Measurements from ENCODE around the gene TBCK.

TBCK gene

DNA sequence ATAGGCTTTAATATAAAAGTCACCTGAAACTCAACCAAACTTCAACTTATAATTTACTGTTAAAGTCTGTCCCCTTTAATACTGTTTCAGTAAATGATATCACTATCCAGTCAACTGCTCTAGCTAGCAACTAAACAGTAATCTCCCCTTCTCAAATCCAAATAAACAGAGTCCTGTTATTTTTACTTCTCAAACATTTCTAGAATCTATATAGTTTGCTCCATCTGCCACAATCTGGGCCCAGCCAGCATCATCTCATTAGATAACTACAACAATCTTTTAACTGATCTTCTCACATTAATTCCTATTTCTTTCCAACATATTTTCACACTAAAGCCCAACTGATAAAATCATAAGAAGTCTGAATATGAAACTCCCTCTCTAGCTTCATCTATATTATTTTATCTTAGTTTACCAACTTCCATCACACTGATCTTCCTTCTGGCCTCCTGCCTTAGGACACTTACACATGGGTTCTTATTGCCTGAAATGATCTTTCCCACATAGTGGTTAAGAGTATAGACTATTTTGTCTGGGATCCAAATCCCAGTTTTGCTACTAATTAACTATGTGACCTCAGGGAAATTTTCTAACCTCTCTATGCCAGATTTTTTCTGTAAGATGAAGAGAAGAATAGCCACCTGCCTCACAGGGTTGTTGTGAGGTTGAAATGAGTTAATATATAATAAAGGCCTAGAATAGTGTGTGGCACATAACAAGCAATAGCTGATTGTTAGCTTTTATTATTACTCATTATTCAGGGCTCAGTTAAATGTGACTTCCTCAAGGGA, 18.6 kb downstream of the TBCK start:
- no peak overlapping the region for H3K4me3 ChIP-seq (ENCODE audit: low read depth, low read length)
- no peak for DNase-seq (ENCODE audit: low read depth)

GRCh38 chr4:106294062-106294461, 21.9 kb downstream of the TBCK start:
- H3K4me3 ChIP-seq (ENCODE audit: low read depth, low read length): no peak overlapping the region
- no peak for DNase-seq (ENCODE audit: low read depth)

DNA sequence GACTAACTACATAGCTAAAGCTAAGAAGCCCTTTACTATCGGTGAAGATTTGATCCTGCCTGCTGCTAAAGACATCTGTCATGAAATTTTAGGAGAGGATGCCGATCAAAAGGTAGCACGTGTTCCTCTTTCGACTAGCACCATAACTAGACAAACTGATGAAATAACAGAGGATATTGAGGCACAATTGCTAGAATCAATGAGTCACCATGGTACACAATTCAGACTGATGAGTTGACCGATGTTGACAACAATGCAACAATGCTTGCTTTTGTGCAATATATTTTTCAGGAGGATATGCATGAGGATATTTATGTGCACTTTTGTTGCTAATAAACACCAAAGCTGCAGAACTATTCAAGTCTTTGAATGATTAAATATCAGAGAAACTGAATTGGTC, 24.3 kb downstream of the TBCK start:
- no peak for DNase-seq (ENCODE audit: low read depth)
- H3K4me3 ChIP-seq (ENCODE audit: low read depth, low read length): no peak overlapping the region

- no peak overlapping the region for H3K4me3 ChIP-seq (ENCODE audit: low read depth, low read length)
- DNase-seq (ENCODE audit: low read depth): no peak
Measured at GRCh38 chr4:106289737-106290136, 26.3 kb downstream of the TBCK start.

GRCh38 chr4:106287353-106287969, 28.5 kb downstream of the TBCK start:
- DNase-seq (ENCODE audit: low read depth): peak; percentile 88
- H3K4me3 ChIP-seq (ENCODE audit: low read depth, low read length): no peak overlapping the region

DNA sequence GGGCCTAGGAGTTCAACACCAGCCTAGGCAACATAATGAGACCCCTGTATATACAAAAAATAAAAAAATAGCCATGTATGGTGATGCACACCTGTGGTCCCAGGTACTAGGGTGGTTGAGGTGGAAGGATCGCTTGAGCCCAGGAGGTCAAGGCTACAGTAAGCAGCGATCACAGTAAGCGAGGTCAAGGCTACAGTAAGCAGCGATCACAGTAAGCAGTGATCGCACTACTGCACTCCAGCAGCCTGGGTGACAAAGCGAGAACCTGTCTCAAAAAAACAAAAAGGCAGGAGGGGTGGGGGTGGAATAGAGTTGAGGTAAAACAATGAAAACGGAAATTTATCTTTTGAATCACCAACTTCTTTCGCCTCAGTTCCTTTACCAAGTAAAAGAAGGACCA, 29.4 kb downstream of the TBCK start:
- H3K4me3 ChIP-seq (ENCODE audit: low read depth, low read length): no peak overlapping the region
- no peak for DNase-seq (ENCODE audit: low read depth)

DNA sequence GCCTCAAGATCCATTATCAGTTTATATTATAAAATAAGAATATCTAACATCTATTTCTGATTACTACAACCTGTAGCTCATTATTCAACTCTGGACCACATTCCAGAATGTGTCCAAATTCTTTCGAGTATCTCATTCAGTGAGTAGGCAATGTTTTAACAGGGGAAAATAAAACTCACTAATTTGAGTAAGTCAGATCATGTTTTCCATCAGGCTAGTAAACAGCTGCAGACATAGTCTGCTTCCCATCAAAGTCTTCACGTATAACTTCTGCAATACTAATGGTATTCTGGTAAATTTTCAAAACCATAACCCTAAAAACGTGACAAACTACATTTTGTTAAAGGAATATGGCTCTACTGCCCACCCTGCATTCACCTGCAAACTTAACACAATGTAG, 31.8 kb downstream of the TBCK start:
- no peak for DNase-seq (ENCODE audit: low read depth)

GRCh38 chr4:106277140-106277675, 38.8 kb downstream of the TBCK start:
- no peak for DNase-seq (ENCODE audit: low read depth)
- H3K4me3 ChIP-seq (ENCODE audit: low read depth, low read length): no peak overlapping the region

More for the DNA sequence above, 31.8 kb downstream of the TBCK start:
- no peak overlapping the region for H3K4me3 ChIP-seq (ENCODE audit: low read depth, low read length)

GRCh38 chr4:106273831-106274230, 42.2 kb downstream of the TBCK start:
- no peak for DNase-seq (ENCODE audit: low read depth)
- no peak overlapping the region for H3K4me3 ChIP-seq (ENCODE audit: low read depth, low read length)

GRCh38 chr4:106270736-106271135, 45.3 kb downstream of the TBCK start:
- no peak overlapping the region for H3K4me3 ChIP-seq (ENCODE audit: low read depth, low read length)

GRCh38 chr4:106269711-106270110, 46.3 kb downstream of the TBCK start:
- H3K4me3 ChIP-seq (ENCODE audit: low read depth, low read length): no peak overlapping the region
- no peak for DNase-seq (ENCODE audit: low read depth)

More at GRCh38 chr4:106270736-106271135, 45.3 kb downstream of the TBCK start:
- DNase-seq (ENCODE audit: low read depth): no peak

- H3K4me3 ChIP-seq (ENCODE audit: low read depth, low read length): no peak overlapping the region
- no peak for DNase-seq (ENCODE audit: low read depth)
Measured at GRCh38 chr4:106268786-106269185, 47.2 kb downstream of the TBCK start.

DNA sequence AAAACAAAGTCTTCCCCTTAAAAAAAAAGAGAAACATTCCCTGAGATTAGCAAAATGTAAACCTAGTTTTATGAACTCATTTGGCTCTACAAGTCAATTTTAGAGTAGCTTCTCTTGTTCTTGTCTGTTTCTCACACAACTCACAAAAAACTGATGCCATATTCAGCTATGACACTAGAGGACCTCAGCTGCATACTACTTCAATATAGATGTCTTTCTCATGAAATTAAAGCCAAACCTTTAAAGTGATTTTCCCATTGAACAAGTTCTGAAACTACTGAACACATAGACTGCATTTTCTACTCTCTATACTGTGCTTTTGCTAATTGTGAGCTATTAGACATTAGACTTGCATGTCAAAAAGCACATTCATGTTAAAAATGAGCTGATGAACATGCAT, 49.8 kb downstream of the TBCK start:
- DNase-seq (ENCODE audit: low read depth): no peak
- H3K4me3 ChIP-seq (ENCODE audit: low read depth, low read length): no peak overlapping the region

DNA sequence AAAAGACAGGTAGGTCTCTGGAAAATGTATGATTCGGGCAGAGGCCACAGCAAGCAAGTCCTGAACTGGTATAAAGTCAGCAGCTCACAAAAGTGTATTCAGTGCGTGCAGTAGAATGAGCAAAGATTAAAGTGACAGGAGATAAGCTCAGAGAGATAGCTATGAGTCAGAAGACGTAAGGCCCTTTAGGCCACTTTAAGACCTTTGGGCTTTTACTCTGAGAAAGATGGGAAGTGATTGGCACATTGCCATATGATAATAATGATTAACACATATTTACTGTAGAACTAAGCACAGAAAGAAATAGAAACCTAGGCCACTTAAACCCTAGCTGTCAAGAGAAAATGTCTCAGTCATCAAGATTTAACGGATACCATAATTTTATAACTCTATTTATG, 51.7 kb downstream of the TBCK start:
- no peak overlapping the region for H3K4me3 ChIP-seq (ENCODE audit: low read depth, low read length)
- DNase-seq (ENCODE audit: low read depth): no peak

DNA sequence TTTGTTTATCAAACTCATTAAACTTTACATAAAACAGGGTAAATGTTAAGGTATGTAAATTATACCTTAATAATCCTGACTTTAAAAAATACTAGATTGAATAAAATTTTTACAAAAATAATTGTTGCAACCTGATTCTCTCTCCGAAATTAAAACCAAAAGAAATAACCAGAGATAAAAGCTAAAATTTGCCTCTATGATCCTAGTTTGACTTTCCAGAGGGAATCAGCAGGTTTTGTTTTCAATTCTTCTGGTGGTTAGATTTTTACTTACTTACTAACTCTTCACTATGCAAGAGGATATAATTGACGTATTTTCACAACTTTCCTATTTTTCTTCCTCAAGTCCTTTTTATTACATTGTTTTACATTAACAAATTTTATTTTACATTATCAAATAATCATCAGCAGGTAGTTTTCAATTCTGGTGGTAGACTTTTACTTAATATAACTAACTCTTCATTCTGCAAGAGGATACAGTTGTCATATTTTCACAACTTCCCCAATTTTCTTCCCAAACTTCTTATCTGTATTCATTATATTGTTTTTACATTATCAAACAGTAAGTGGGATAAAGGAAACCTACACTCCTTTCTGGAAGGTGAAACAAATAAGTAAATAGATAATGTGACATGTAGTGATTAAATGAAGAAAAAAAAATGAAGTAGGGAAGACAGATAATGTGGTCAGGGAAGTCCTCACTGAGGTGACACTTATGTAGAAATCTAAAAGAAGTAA, 52.2 kb downstream of the TBCK start:
- H3K4me3 ChIP-seq (ENCODE audit: low read depth, low read length): no peak overlapping the region
- DNase-seq (ENCODE audit: low read depth): no peak

GRCh38 chr4:106261980-106262379, 54.0 kb downstream of the TBCK start:
- no peak for DNase-seq (ENCODE audit: low read depth)
- no peak overlapping the region for H3K4me3 ChIP-seq (ENCODE audit: low read depth, low read length)

DNA sequence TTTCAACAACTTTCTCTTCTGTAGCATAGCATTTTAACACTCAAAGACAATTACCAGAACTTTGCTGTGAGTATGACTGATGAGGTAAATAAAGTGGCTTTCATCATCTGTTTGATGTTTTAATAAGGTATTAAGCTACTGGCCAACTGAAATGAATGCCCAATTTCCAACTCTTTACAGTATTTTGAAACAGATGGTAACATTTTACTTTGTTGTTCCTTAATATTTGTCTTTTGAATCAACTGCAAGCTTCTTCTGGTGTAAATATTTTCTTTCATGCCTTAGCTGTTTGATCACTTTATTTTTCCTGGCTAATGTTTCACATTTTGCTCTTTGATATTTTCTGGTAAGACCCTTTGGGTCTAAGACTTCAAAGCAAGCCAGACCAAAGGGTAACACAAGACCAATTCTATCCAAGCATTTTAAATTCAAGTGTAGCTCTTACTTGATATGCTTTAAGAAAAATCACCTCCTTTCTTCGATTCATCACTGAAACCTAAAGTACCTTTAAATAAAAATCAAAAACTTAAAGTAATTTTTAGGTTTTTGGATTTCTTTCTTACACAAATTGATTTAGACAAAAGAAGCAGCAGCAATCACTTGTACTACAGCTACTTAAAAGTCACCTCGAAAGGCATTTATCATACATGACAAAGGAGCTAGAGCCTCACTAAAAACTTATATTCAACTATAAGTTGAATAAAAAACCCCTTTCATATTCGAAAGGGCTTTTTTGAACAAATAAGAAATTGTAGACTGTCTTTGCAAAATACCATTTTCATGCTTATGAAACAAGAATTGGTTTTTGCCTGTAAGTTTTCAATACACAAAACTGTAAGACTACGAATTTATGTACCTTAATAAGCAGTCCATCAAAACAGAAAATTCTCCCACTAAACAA, 57.6 kb downstream of the TBCK start:
- DNase-seq (ENCODE audit: low read depth): no peak
- H3K4me3 ChIP-seq (ENCODE audit: low read depth, low read length): no peak overlapping the region

GRCh38 chr4:106256190-106256589, 59.8 kb downstream of the TBCK start:
- no peak for DNase-seq (ENCODE audit: low read depth)
- H3K4me3 ChIP-seq (ENCODE audit: low read depth, low read length): no peak overlapping the region

DNA sequence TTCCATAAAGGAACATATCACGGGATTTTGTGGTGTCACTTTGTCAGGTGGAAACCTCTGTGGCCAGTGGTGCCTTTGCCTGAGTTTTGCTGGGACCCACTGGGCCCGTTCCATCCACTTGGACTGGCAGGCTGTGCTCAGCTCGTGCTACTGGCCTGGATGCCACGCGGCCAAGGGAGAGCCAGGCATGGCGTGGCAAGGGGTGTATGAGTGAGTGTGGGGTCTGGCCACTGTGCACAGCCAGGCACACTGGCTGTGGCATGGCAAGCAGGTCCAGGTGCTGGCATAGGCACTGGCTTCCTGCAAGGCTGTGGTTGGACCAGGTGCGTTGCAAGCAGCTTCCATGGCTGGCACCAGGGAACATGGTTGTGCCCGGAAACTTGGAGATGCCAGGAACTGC, 60.8 kb downstream of the TBCK start:
- DNase-seq (ENCODE audit: low read depth): no peak
- no peak overlapping the region for H3K4me3 ChIP-seq (ENCODE audit: low read depth, low read length)
